HG02610 (cell line): ENCODE results near the gene MYH3.
A peak's percentile ranks its signal among the peaks of the same experiment; 100 is the strongest.
"Not testable (repeated sequence)": the region's sequence is repeated elsewhere in the genome, so short reads cannot be mapped to it uniquely, and the experiment has no call there.

ENCODE experiments used
- ATAC-seq: cut with Tn5 transposase; IDR thresholded peaks from one replicate; pipeline ENCODE4 v1.9.1; 2021; ENCODE audit warnings: mild to moderate bottlenecking, moderate library complexity; ENCODE audit not compliant: unreplicated experiment

The MYH3 gene

GRCh38 chr17:10657148-10657547 is at the start of gene MYH3:
TSS of gene MYH3 (minus strand) at chr17:10657309. CDS start at chr17:10655064, 2,245 bp downstream.
- ATAC-seq, result no peak

GRCh38 chr17:10705727-10706126 is 48.6 kb upstream of the MYH3 start:
- no peak for ATAC-seq

- ATAC-seq, result no peak
Observed at GRCh38 chr17:10702574-10702973, 45.5 kb upstream of the MYH3 start.

GRCh38 chr17:10699856-10700255 is 42.7 kb upstream of the MYH3 start:
- no peak for ATAC-seq

GRCh38 chr17:10698096-10698818 is 41.1 kb upstream of the MYH3 start:
- no peak for ATAC-seq

GRCh38 chr17:10697092-10698081 is 40.3 kb upstream of the MYH3 start, which contains the start of the genes ADPRM and SCO1:
TSS of gene ADPRM (plus strand) at chr17:10697594. CDS start at chr17:10704927, 7,333 bp downstream.
TSS of gene SCO1 (minus strand) at chr17:10697533. CDS start at chr17:10697507, 26 bp downstream.
- ATAC-seq, result peak; percentile 95

- not testable (repeated sequence) for ATAC-seq
Observed at GRCh38 chr17:10695875-10696407, 38.8 kb upstream of the MYH3 start.

- ATAC-seq, result no peak
Observed at GRCh38 chr17:10687499-10687898, 30.4 kb upstream of the MYH3 start.

GRCh38 chr17:10683853-10684252 is 26.7 kb upstream of the MYH3 start:
- no peak for ATAC-seq

GRCh38 chr17:10681866-10682446 is 24.8 kb upstream of the MYH3 start:
- ATAC-seq, result no peak

- ATAC-seq, result no peak
Observed at GRCh38 chr17:10674704-10675103, 17.6 kb upstream of the MYH3 start.

GRCh38 chr17:10673312-10673711 is 16.2 kb upstream of the MYH3 start:
- no peak for ATAC-seq

- no peak for ATAC-seq
Observed at GRCh38 chr17:10668775-10669174, 11.7 kb upstream of the MYH3 start.

- no peak for ATAC-seq
Observed at GRCh38 chr17:10666906-10667305, 9.8 kb upstream of the MYH3 start.

- no peak for ATAC-seq
Observed at GRCh38 chr17:10664571-10664970, 7.5 kb upstream of the MYH3 start.

GRCh38 chr17:10663231-10663630 is 6.1 kb upstream of the MYH3 start:
- ATAC-seq, result no peak

- ATAC-seq, result no peak
Observed at GRCh38 chr17:10661437-10661836, 4.3 kb upstream of the MYH3 start.

- ATAC-seq, result no peak
Observed at GRCh38 chr17:10657879-10658278, 770 bp upstream of the MYH3 start.

- ATAC-seq, result no peak
Observed at GRCh38 chr17:10653987-10654386, 3.1 kb downstream of the MYH3 start.

- no peak for ATAC-seq
Observed at GRCh38 chr17:10652984-10653659, 4.0 kb downstream of the MYH3 start.
